K562 (cell line): ENCODE measurements around the gene SEMA3A. TPM values are rescaled to one million over a fixed set of nuclear protein-coding genes. Genes with fewer than 3 reads are reported as not detected.

ENCODE experiments used
- ATAC-seq: fragments of 200-7000 bp; cut with Tn5 transposase; 3 replicates; pipeline ENCODE4 v1.9.1; 2020; ENCODE audit warnings: moderate library complexity
- BruUV-seq: library from RNA; stranded (reverse); fragments of 400-500 nt; replicated peaks from 2 replicates; lab custom pipeline; 2021; lab: Mats Ljungman, UMichigan
- CTCF ChIA-PET: fragments of 300-600 bp; formaldehyde crosslinking; extraction: SDS; loops from one replicate; lab custom pipeline; 2021; ENCODE audit warnings: low intra/inter-chr PET ratio; lab: Yijun Ruan, JAX
- POLR2A ChIA-PET: fragments of 300-600, 350-650 bp; sonication (Branson Sonifier 250); formaldehyde crosslinking; extraction: SDS; loops from one replicate; lab custom pipeline; 2021; ENCODE audit warnings: antibody characterized with exemption, inconsistent platforms; lab: Yijun Ruan, JAX
- DNase-seq, 4 experiments: peaks; one replicate each; pipeline versions ENCODE4 v3.0.0 to v3.0.0-alpha.2; 2011 to 2018; ENCODE audit warnings: low spot score in 3 of 4, mixed read lengths in 3 of 4; ENCODE audit errors: extremely low read depth in 1 of 4
- FAIRE-seq: peaks from 2 replicates; lab custom pipeline; 2011; peaks lifted over from hg19 to GRCh38; lab: Jason Lieb, UNC
- H2AFZ ChIP-seq: 2 replicates; pipeline ENCODE4 v1.6.0; 2011; ENCODE audit warnings: low read depth, low read length, control low read depth, inconsistent platforms
- H3K27ac ChIP-seq: fragments of 200-600 bp; 3 replicates; pipeline ENCODE4 v1.8.0; 2011; ENCODE audit warnings: low read depth, mild to moderate bottlenecking, control low read depth, inconsistent platforms, low read length, moderate library complexity, mixed read lengths; ENCODE audit errors: extremely low read depth
- H3K27me3 ChIP-seq, 2 experiments: fragments of 300-600 bp in 1 of 2; 2 replicates in 1 of 2; 3 replicates in 1 of 2; pipeline versions ENCODE4 v1.6.0 to v1.8.0; 2011; ENCODE audit warnings: inconsistent platforms in 2 of 2, low read length in 2 of 2, mild to moderate bottlenecking in 1 of 2, mixed read lengths in 1 of 2, moderate library complexity in 1 of 2; ENCODE audit not compliant: control insufficient read depth in 2 of 2, insufficient read depth in 2 of 2
- H3K36me3 ChIP-seq: fragments of 300-600 bp; 3 replicates; pipeline ENCODE4 v1.8.0; 2011; ENCODE audit warnings: mild to moderate bottlenecking, low read length, inconsistent platforms; ENCODE audit not compliant: control insufficient read depth, insufficient read depth
- H3K4me1 ChIP-seq, 2 experiments: fragments of 200-600 bp in 1 of 2; replicated peaks in 1 of 2; 2 replicates in 1 of 2; 3 replicates in 1 of 2; pipeline versions ENCODE4 v1.5.1 to v1.8.0; 2011; ENCODE audit warnings: inconsistent platforms in 2 of 2, low read length in 2 of 2, mild to moderate bottlenecking in 1 of 2, mixed read lengths in 1 of 2, moderate library complexity in 1 of 2; ENCODE audit not compliant: control insufficient read depth in 2 of 2, insufficient read depth in 2 of 2
- H3K4me2 ChIP-seq: 2 replicates; pipeline ENCODE4 v1.6.1; 2011; ENCODE audit warnings: low read length, control low read depth, inconsistent platforms, mixed read lengths; ENCODE audit not compliant: insufficient read depth
- H3K4me3 ChIP-seq: fragments of 200-600 bp; sonication (generic), shearing (Covaris generic); 2 replicates; pipeline ENCODE4 v1.5.1; 2016; ENCODE audit warnings: control low read depth, inconsistent platforms
- H3K79me2 ChIP-seq: fragments of 200-600 bp; 3 replicates; pipeline ENCODE4 v1.8.0; 2011; ENCODE audit warnings: low read length, inconsistent platforms; ENCODE audit not compliant: control insufficient read depth, insufficient read depth
- H3K9ac ChIP-seq, 2 experiments: 2 replicates each; pipeline versions ENCODE4 v1.6.0 to v1.6.1; 2011; ENCODE audit warnings: low read depth in 2 of 2, low read length in 2 of 2, control low read depth in 1 of 2, inconsistent platforms in 1 of 2, mild to moderate bottlenecking in 1 of 2, mixed read lengths in 1 of 2; ENCODE audit not compliant: insufficient read depth in 1 of 2
- H3K9me1 ChIP-seq: one replicate; pipeline ENCODE4 v1.6.0; 2011; ENCODE audit warnings: inconsistent platforms, mild to moderate bottlenecking, low read length, moderate library complexity; ENCODE audit not compliant: control insufficient read depth, insufficient read depth
- H3K9me3 ChIP-seq: replicated peaks from 2 replicates; pipeline ENCODE4 v1.5.1; 2011; ENCODE audit warnings: low read depth, low read length, inconsistent platforms; ENCODE audit not compliant: control insufficient read depth, insufficient read depth
- H4K20me1 ChIP-seq: replicated peaks from 2 replicates; pipeline ENCODE4 v1.6.1; 2011; ENCODE audit warnings: low read length, inconsistent platforms, mixed read lengths; ENCODE audit not compliant: control insufficient read depth, insufficient read depth
- CHCHD3 ChIP-seq: fragments of 250-450 bp; sonication (Bioruptor Pico); IDR thresholded peaks from 2 replicates; pipeline ENCODE4 v2.1.2; 2022; ENCODE audit warnings: mild to moderate bottlenecking
- CTBP1 ChIP-seq: fragments of 450-650 bp; IDR thresholded peaks from 2 replicates; pipeline ENCODE4 v1.6.1; 2016; ENCODE audit warnings: borderline replicate concordance
- HOXB6 ChIP-seq: fragments of 250-450 bp; sonication (Bioruptor Pico); IDR thresholded peaks from 2 replicates; pipeline ENCODE4 v1.5.1; 2022; ENCODE audit warnings: mild to moderate bottlenecking, borderline replicate concordance
- RUNX1 ChIP-seq: sonication (generic); IDR thresholded peaks from 2 replicates; pipeline ENCODE4 v1.6.1; 2016; ENCODE audit warnings: antibody characterized with exemption, low read depth
- ZNF165 ChIP-seq: fragments of 250-450 bp; sonication (Bioruptor Pico); IDR thresholded peaks from 2 replicates; pipeline ENCODE4 v1.4.0; 2020; ENCODE audit warnings: borderline replicate concordance
- ZNF232 ChIP-seq: sonication (generic); formaldehyde crosslinking; IDR thresholded peaks from 2 replicates; pipeline ENCODE4 v1.8.0; 2022; ENCODE audit warnings: mild to moderate bottlenecking, missing genetic modification reagents
- ZNF274 ChIP-seq: IDR thresholded peaks from 2 replicates; pipeline ENCODE4 v1.6.1; 2011; ENCODE audit warnings: low read depth, mild to moderate bottlenecking, low read length, moderate library complexity, borderline replicate concordance
- WGBS: fragments of 100-300 bp; shearing (Covaris generic); methylation state at CpG from one replicate; pipeline ENCODE4 v1.1.6; 2016; ENCODE audit warnings: low coverage, mixed read lengths; ENCODE audit not compliant: insufficient coverage; ENCODE audit errors: missing lambda C conversion rate; 5-methylcytosine and 5-hydroxymethylcytosine counted together
- in situ Hi-C: fragments of 300-500 bp; cut with MboI; formaldehyde crosslinking; loops from 4 replicates; pipeline ENCODE4 v1.15.0; 2018; ENCODE audit warnings: inconsistent platforms, mixed read lengths
- intact Hi-C: fragments of 100-400 bp; cut with micrococcal nuclease; formaldehyde crosslinking; loops from 2 replicates; pipeline ENCODE4 v1.14.2; 2022
- polyA plus RNA-seq, 8 experiments: library from polyadenylated mRNA; depleted of rRNA in 4 of 8; stranded (reverse) in 5 of 8; unstranded in 3 of 8; fragments of >200 nt; fragmentation: Nextera tagmentation in 2 of 8; fragmentation: Illumina TruSeq in 1 of 8; extraction: Ambion mirVana in 2 of 8; extraction: Trizol in 1 of 8; gene quantifications; 2 replicates each; pipeline versions ENCODE4 v1.2.1 to v1.2.3, GENCODE V29; 2011 to 2014; ENCODE audit warnings: inconsistent platforms in 1 of 8, missing spikeins in 1 of 8
- total RNA-seq, 7 experiments: library from RNA; depleted of rRNA in 6 of 7; stranded (reverse); fragments of >200 nt in 6 of 7; fragmentation: Illumina TruSeq in 2 of 7; extraction: Trizol in 2 of 7; gene quantifications; 2 replicates each; pipeline versions ENCODE4 v1.2.1 to v1.2.3, GENCODE V29; 2011 to 2021; ENCODE audit warnings: low replicate concordance in 1 of 7
- TF ChIP-seq, protein P1 (sequence below): fragments of 200-800 bp; sonication (Bioruptor generic); IDR thresholded peaks from 2 replicates; pipeline ENCODE4 v1.6.1; 2017; ENCODE audit warnings: missing genetic modification characterization, missing compliant biosample characterization

SEMA3A gene
- total and polyA plus RNA-seq, 9 of the 15 experiments (the other 6 are each of a cell fraction or from before 2014, with no cell fraction given) = 0.36 to 3.0 (median 1.1) TPM

- Histone ChIP-seq H3K9ac (no peak overlapping the region), H3K9me1 (no peaks in the 10 kb centered on the region), H4K20me1 (no peaks in the 10 kb centered on the region), H3K9me3 (no peaks in the 10 kb centered on the region; the same call in 1 of the 2 replicates), H3K27me3 (no peaks in the 10 kb centered on the region), H3K4me2 (no peak overlapping the region), H3K4me3 (no peak overlapping the region), H3K4me1 (no peaks in the 10 kb centered on the region), H3K79me2 (no peaks in the 10 kb centered on the region), H3K27ac (no peak overlapping the region), H2AFZ (no peak overlapping the region), H3K36me3 (no peaks in the 10 kb centered on the region)
- FAIRE-seq = no peak
- CTCF ChIA-PET = no interaction called here
- 5% methylated on average over 6 of the region's 6 CpGs for WGBS
- no TSS peak for BruUV-seq
- intact Hi-C loops = no loop called here
- in situ Hi-C loops = no loop called here
- no peak for ATAC-seq
- no peak for TF ChIP-seq RUNX1
- TF ChIP-seq HOXB6 (CRISPR knock-in tag) = no peak
- no peak for TF ChIP-seq ZNF232 (CRISPR knock-in tag)
- TF ChIP-seq CHCHD3 (CRISPR knock-in tag) = no peak
- no peak for TF ChIP-seq ZNF165
- no peak for TF ChIP-seq ZNF274
- TF ChIP-seq CTBP1 = no peak
- POLR2A ChIA-PET = no interaction called here
- no peak for DNase-seq
Measured at GRCh38 chr7:84238596-84238995, 44.0 kb upstream of the SEMA3A start.

DNA sequence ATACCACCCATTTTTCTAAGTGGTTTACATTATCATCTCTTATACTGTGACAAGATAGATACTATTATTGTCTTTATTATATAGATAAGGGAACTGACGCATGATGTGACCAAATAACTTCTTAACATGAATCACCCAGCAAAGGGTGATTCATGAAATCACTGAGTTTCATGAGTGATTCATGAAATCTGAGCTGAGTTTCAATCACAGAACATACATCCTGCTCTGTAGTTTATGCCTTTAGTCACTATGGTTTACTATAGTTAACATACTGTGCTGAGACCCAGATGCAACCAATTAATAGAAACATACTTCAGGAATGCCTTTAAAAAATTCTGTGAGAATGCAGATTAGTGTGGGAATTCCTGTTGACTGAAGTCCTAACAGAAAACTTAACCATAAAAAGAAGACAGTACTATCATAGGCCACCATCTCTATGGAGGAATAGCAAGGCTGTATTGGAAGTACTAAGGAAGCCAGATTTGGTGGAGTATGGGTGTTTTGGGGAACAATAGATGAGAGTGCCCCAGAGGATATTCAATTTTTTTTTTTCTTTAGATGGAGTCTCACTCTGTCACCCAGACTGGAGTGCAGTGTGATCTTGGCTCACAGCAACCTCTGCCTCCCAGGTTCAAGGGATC, 43.1 kb upstream of the SEMA3A start:
- FAIRE-seq (no peak), ATAC-seq (no peak), DNase-seq (no peak)
- Histone ChIP-seq H3K9ac (no peak overlapping the region), H2AFZ (no peak overlapping the region), H3K36me3 (no peaks in the 10 kb centered on the region), H3K27ac (no peak overlapping the region), H3K9me1 (no peaks in the 10 kb centered on the region), H4K20me1 (no peaks in the 10 kb centered on the region), H3K4me3 (no peak overlapping the region), H3K4me1 (no peaks in the 10 kb centered on the region), H3K79me2 (no peaks in the 10 kb centered on the region), H3K4me2 (no peak overlapping the region), H3K27me3 (no peaks in the 10 kb centered on the region), H3K9me3 (no peaks in the 10 kb centered on the region; the same call in 1 of the 2 replicates)
- WGBS = 0% methylated on average over 1 of the region's 1 CpG
- CTCF ChIA-PET = no interaction called here
- BruUV-seq = no TSS peak
- POLR2A ChIA-PET = no interaction called here
- TF ChIP-seq, protein P1, sequence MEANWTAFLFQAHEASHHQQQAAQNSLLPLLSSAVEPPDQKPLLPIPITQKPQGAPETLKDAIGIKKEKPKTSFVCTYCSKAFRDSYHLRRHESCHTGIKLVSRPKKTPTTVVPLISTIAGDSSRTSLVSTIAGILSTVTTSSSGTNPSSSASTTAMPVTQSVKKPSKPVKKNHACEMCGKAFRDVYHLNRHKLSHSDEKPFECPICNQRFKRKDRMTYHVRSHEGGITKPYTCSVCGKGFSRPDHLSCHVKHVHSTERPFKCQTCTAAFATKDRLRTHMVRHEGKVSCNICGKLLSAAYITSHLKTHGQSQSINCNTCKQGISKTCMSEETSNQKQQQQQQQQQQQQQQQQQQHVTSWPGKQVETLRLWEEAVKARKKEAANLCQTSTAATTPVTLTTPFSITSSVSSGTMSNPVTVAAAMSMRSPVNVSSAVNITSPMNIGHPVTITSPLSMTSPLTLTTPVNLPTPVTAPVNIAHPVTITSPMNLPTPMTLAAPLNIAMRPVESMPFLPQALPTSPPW (CRISPR knock-in tag) = no peak
- intact Hi-C loops = no loop called here
- in situ Hi-C loops = no loop called here
